Epidermal melanocyte (primary cell): ENCODE data around the gene HRH4.

Experiments used
- DNase-seq: peaks from one replicate; pipeline ENCODE4 v3.0.0; 2011; ENCODE audit warnings: low spot score; ENCODE audit not compliant: insufficient read length

HRH4 gene

GRCh38 chr18:24462838-24463775, 2.7 kb downstream of the HRH4 start:
- peak; percentile 82 for DNase-seq

GRCh38 chr18:24465486-24465885, 5.0 kb downstream of the HRH4 start:
- DNase-seq, result no peak

GRCh38 chr18:24466771-24467170, 6.3 kb downstream of the HRH4 start:
- DNase-seq, result no peak

- DNase-seq, result no peak
These were observed 9.7 kb downstream of the HRH4 start for GRCh38 chr18:24470022-24470618.

- DNase-seq, result no peak
These were observed 10.4 kb downstream of the HRH4 start for GRCh38 chr18:24470805-24471204.

- no peak for DNase-seq
These were observed 12.2 kb downstream of the HRH4 start for GRCh38 chr18:24472591-24472990.

GRCh38 chr18:24474406-24474805, 14.0 kb downstream of the HRH4 start:
- DNase-seq, result no peak

- DNase-seq, result no peak
These were observed 15.6 kb downstream of the HRH4 start for GRCh38 chr18:24475926-24476589.

GRCh38 chr18:24479371-24479770, 18.9 kb downstream of the HRH4 start:
- no peak for DNase-seq

GRCh38 chr18:24482821-24483220, 22.4 kb downstream of the HRH4 start:
- DNase-seq, result no peak

GRCh38 chr18:24485681-24486080, 25.2 kb downstream of the HRH4 start:
- DNase-seq, result no peak

- DNase-seq, result no peak
These were observed 26.2 kb downstream of the HRH4 start for GRCh38 chr18:24486684-24487083.

- peak; percentile 69 for DNase-seq
These were observed 28.5 kb downstream of the HRH4 start for GRCh38 chr18:24488824-24489493.

- DNase-seq, result peak; percentile 52
These were observed 30.1 kb downstream of the HRH4 start for GRCh38 chr18:24490539-24490938.

- no peak for DNase-seq
These were observed 31.7 kb downstream of the HRH4 start for GRCh38 chr18:24491927-24492834.

GRCh38 chr18:24494586-24494985, 34.1 kb downstream of the HRH4 start:
- DNase-seq, result no peak

GRCh38 chr18:24497031-24497754, 36.8 kb downstream of the HRH4 start:
- DNase-seq, result peak; percentile 47

GRCh38 chr18:24499814-24500213, 39.4 kb downstream of the HRH4 start:
- DNase-seq, result no peak

GRCh38 chr18:24500217-24500616, 39.8 kb downstream of the HRH4 start:
- no peak for DNase-seq

GRCh38 chr18:24500766-24501165, 40.3 kb downstream of the HRH4 start:
- DNase-seq, result no peak
